NCI-H187 (cell line): ENCODE measurements around the gene HDGFL3.
"Not testable (repeated sequence)": the region's sequence is repeated elsewhere in the genome, so short reads cannot be mapped to it uniquely, and the experiment has no call there.

ENCODE experiments used
- DNase-seq, 2 experiments: peaks; one replicate each; lab custom pipeline; 2025; lab: John Stamatoyannopoulos, UW

Gene HDGFL3

GRCh38 chr15:83207660-83208366, at the start of gene HDGFL3:
Gene HDGFL3, minus strand, starts transcription at chr15:83207823. Its CDS starts 409 bp downstream, at chr15:83207414.
- peak in 1 of 2 experiments; percentile 40 for DNase-seq

DNA sequence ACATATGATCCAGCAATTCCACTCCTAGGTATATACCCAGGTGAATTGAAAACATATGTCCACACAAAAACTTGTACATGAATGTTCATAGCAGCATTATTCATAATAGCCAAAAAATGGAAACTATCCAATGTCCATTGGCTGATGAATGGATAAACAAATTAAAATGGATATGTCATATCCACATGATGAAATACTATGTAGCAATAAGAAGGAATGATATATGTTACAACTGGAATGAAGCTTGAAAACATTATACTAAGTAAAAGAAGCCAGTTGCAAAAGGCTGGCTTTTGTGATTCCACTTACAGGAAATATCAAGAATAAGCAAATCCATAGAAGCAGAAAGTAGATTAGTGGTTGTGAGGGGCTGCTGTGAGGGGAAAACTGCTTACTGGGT, 43.2 kb upstream of the HDGFL3 start:
- DNase-seq = no peak

DNA sequence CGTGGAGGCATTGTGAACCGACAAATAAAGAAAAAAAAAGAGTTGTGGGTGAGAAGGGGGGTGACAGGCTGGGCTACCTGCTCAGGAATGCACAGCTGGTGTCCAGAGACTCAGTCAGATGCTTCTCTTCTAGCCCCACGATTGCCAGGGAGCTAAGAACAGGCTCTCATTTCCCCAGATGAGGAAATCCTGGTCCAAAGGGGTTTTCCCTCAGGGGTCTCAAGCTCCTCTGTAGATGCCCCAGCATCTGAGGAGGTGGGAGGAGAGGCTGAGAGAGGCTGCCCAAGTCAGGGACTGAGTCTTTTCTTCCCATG, 41.4 kb upstream of the HDGFL3 start:
- no peak for DNase-seq

DNA sequence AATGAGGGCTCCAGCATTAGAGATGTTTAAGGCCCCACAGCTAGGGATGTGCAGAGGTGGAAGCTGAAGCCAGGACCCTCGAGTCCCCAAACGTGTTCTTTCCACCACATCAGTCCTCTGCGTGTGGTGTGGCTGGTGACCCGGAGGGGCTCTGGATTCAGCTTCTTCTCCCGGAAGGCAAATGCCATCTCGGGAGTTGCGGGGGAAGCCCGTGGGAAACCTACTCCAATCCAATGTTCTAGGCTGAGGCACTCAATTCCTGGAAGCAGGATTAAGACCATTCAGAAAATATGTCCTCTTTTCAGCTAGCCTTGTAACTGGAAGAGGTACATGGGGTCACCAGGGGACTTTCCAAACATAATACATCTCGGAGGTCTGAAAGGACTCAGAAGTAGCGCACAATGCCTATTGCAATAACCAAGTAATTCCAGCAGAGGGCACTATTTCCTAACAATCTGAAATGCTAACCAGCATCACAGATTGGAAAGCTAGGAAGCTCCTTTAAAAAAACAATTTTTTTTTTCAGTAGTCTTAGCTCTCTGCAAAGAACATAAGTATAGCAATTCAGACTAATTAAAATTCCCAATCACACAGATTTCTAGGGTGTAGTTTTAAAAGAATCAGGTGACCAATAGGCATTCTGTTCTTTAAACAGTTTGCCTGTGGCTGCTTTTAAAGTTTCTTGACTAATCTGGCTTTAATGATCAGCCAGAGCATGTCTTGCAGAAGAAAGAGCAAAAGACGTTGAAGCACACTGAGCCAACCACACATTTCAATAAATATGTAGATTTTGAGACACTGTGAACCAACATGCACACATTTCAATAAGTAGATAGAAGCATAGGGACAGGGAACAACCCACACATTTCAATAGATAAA, 40.8 kb upstream of the HDGFL3 start:
- DNase-seq = peak; percentile 6 to 37

DNA sequence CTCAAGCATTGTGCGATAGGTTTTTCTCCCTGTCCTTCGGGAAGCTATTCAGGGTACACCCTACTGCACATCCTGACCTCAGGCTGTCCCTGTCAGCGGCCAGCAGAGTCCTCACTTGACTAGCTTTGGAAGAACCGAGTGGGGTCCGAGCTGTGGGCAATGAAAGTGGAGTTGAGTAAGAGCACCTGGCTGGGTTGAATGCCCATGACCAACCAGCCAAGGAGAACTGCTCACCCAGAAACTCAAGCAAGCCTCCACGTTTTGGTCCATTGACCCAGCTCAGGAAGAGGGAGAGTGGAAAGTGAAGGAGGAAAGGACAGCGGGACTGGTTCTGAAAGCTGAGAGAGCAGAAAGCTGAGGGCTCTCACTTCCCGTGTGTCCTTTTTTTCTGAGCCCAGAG, 36.0 kb upstream of the HDGFL3 start:
- no peak for DNase-seq

- DNase-seq = no peak
Observed at GRCh38 chr15:83230242-83230641, 22.6 kb upstream of the HDGFL3 start.

DNA sequence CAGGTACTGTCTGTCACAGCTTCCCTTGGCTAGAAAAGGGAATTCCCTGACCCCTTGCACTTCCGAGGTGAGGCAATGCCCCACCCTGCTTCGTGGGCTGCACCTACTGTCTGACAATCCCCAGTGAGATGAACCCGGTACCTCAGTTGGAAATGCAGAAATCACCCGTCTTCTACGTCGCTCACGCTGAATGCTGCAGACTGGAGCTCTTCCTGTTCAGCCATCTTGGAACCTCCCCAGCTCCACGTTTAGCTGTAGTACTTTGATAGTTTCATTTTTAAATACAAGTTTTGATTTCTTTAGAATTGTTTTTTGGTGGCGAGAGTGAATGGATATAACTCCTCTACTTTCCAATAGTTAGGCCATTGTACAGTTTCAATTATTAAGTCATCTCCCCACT, 17.8 kb upstream of the HDGFL3 start:
- no peak for DNase-seq

DNA sequence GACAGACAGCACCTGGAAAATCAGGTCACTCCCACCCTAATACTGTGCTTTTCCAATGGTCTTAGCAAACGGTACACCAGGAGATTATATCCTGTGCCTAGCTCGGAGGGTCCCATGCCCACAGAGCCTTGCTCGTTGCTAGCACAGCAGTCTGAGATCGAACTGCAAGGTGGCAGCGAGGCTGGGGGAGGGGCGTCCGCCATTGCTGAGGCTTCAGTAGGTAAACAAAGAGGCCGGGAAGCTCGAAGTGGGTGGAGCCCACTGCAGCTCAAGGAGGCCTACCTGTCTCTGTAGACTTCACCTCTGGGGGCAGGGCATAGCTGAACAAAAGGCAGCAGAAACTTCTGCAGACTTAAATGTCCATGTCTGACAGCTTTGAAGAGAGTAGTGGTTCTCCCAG, 14.2 kb upstream of the HDGFL3 start:
- not testable (repeated sequence) for DNase-seq

- no peak for DNase-seq
Observed at GRCh38 chr15:83219026-83219425, 11.4 kb upstream of the HDGFL3 start.

DNA sequence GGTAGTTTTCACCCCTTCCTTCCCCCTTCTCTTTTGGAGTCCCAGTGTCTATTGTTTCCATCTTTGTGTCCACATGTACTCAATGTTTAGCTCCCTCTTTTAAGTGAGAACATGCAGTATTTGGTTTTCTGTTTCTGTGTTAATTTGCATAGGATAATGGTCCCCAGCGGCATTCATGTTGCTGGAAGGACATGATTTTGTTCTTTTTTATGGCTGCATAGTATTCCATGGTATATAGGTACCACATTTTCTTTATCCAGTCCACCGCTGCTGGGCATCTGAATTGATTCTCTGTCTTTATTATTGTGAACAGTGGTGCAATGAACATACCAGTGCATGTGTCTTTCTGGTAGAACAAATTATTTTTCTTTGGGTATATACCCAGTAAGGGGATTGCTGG, 7.7 kb upstream of the HDGFL3 start:
- DNase-seq = no peak

DNA sequence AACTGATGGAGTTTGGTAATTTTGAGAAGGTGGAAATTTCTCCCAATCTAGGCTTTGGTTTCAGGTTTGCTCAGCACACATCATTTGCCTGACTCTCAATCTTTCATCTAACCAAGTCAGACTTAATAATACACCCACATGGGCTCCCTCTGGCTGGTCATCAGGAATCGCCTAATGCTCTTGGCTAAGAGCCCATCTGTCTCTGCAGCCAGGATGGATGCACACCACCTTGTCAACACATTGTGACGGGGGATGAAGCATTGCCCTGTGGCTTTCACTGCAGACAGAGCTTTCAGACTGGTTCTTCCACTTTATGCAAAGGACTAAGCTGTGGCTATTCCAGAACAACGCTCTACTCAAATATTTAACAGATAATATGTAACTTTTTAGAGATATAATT, 3.0 kb upstream of the HDGFL3 start:
- DNase-seq = no peak

DNA sequence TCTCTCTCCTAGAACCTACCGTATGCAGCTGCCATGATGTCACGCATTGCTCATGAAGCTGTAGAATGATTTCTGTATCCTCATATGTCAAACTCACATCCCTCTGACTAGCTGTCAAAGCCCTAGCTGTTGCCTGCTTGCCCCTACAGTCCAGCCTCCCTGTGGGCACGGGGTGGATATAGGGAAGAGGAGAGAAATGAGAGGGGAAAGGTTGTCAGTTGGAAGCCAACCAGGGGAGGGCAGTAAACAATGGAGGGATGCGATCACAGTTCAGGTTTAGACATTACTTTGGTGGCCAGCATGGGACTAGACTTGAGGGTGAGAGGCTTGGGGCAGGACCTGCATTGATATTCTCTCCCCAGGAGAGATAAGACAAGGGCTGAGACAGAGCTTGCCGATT, 1.7 kb upstream of the HDGFL3 start:
- DNase-seq = no peak

DNA sequence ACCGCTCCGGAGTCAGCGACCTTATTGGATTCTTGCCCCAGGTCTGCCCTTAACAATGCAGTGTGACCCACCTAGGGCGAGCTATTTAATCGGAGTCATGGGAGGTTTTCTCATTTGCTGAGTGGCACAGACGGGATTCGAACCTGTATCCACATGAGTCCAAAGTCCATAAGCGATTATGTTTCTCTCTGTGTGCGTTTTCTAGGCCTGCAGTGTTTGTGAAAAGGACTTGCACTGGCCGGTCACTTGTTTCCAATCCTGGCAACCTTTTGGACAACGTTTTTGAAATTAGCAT, 691 bp upstream of the HDGFL3 start:
- no peak for DNase-seq

DNA sequence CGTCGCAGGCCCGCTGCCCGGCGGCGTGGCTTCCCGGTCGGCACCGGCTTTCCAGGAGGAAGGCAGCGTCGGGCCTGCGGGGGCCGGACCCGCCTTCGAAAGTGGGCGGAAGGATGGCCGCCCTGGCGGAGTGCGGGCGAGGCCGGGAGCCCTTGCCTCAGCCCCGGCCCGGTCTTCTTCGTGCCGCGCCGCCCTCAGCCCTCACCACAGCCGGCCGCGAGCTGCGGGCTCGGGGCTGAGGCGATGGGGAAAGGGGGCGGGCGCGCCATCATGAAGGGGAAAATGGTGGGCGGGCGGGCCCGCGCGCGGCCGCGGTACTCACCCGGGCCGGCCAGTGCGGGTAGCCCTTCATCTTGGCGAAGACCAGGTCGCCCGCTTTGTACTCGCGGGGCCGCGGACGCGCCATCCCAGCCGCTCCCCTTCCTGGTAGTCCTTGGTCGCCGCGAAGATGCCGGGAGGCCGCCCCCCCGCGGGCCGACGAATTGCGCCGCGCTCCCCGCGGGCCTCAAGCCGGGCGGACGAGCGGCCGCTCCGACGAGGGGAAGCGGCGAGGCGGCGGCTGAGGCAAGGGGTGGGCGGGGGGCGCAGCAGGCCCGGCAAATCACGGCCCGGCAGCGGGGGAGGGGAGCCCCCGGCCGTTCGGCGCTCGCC, 489 bp downstream of the HDGFL3 start:
- DNase-seq = no peak

GRCh38 chr15:83206526-83207008, 1.1 kb downstream of the HDGFL3 start:
- DNase-seq = no peak

GRCh38 chr15:83205725-83206324, 1.8 kb downstream of the HDGFL3 start:
- DNase-seq = no peak

GRCh38 chr15:83204697-83205096, 2.9 kb downstream of the HDGFL3 start:
- DNase-seq = no peak

GRCh38 chr15:83203543-83203942, 4.1 kb downstream of the HDGFL3 start:
- no peak for DNase-seq

GRCh38 chr15:83200589-83200988, 7.0 kb downstream of the HDGFL3 start:
- DNase-seq = no peak

GRCh38 chr15:83200162-83200561, 7.5 kb downstream of the HDGFL3 start:
- DNase-seq = no peak

- no peak for DNase-seq
Observed at GRCh38 chr15:83199288-83199687, 8.3 kb downstream of the HDGFL3 start.

GRCh38 chr15:83198476-83198875, 9.1 kb downstream of the HDGFL3 start:
- no peak for DNase-seq

- DNase-seq = no peak
Observed at GRCh38 chr15:83194528-83194927, 13.1 kb downstream of the HDGFL3 start.
